Measurements from ENCODE around the gene CHML.

Gene CHML

GRCh38 chr1:241607497-241607896 lies 32.7 kb downstream of the CHML start:
- no peak overlapping the region for H3K4me3 Mint-ChIP-seq
- no peak overlapping the region for H3K27ac Mint-ChIP-seq
- no peaks in the 10 kb centered on the region for H3K9me3 Mint-ChIP-seq
- TF ChIP-seq CTCF (IDR thresholded peaks at IDR 0.05), result no peak
- H3K27me3 Mint-ChIP-seq (ENCODE audit: low read depth, poor library complexity), result no peaks in the 10 kb centered on the region
- H3K36me3 Mint-ChIP-seq (ENCODE audit: low read depth), result peaks cover 19% of the 10 kb centered on the region
- peaks cover 8% of the 10 kb centered on the region for H3K4me1 Mint-ChIP-seq
- no peak for DNase-seq

GRCh38 chr1:241606544-241606943 lies 33.6 kb downstream of the CHML start:
- Mint-ChIP-seq H3K4me3 (no peak overlapping the region), H3K9me3 (no peaks in the 10 kb centered on the region), H3K27ac (no peak overlapping the region), H3K27me3 (ENCODE audit: low read depth, poor library complexity) (no peaks in the 10 kb centered on the region), H3K36me3 (ENCODE audit: low read depth) (peaks cover 28% of the 10 kb centered on the region), H3K4me1 (peaks cover 8% of the 10 kb centered on the region)
- no peak for TF ChIP-seq CTCF (IDR thresholded peaks at IDR 0.05)
- no peak for DNase-seq

- H3K27me3 Mint-ChIP-seq (ENCODE audit: low read depth, poor library complexity), result no peaks in the 10 kb centered on the region
- peak; percentile 37 for TF ChIP-seq CTCF (IDR thresholded peaks at IDR 0.05)
- no peak overlapping the region for H3K4me3 Mint-ChIP-seq
- DNase-seq, result no peak
- H3K27ac Mint-ChIP-seq, result peak overlapping the region; percentile 80
- H3K4me1 Mint-ChIP-seq, result peaks cover 8% of the 10 kb centered on the region
- no peaks in the 10 kb centered on the region for H3K9me3 Mint-ChIP-seq
- peaks cover 40% of the 10 kb centered on the region for H3K36me3 Mint-ChIP-seq (ENCODE audit: low read depth)
These were observed 34.9 kb downstream of the CHML start for GRCh38 chr1:241605146-241605805.

- peaks cover 43% of the 10 kb centered on the region for H3K36me3 Mint-ChIP-seq (ENCODE audit: low read depth)
- peak overlapping the region; percentile 21 for H3K27ac Mint-ChIP-seq
- no peak for DNase-seq
- TF ChIP-seq CTCF (IDR thresholded peaks at IDR 0.05), result no peak
- no peak overlapping the region for H3K4me3 Mint-ChIP-seq
- no peaks in the 10 kb centered on the region for H3K27me3 Mint-ChIP-seq (ENCODE audit: low read depth, poor library complexity)
- no peaks in the 10 kb centered on the region for H3K9me3 Mint-ChIP-seq
- H3K4me1 Mint-ChIP-seq, result peaks cover 8% of the 10 kb centered on the region
These were observed 36.4 kb downstream of the CHML start for GRCh38 chr1:241603731-241604245.

GRCh38 chr1:241600496-241600901 lies 39.7 kb downstream of the CHML start:
- no peak for TF ChIP-seq CTCF (IDR thresholded peaks at IDR 0.05)
- Mint-ChIP-seq H3K9me3 (no peaks in the 10 kb centered on the region), H3K4me3 (no peak overlapping the region), H3K27me3 (ENCODE audit: low read depth, poor library complexity) (no peaks in the 10 kb centered on the region), H3K27ac (peak overlapping the region; percentile 10), H3K4me1 (peaks cover 7% of the 10 kb centered on the region), H3K36me3 (ENCODE audit: low read depth) (peaks cover 52% of the 10 kb centered on the region)
- DNase-seq, result no peak

- Mint-ChIP-seq H3K4me3 (no peak overlapping the region), H3K36me3 (ENCODE audit: low read depth) (peaks cover 54% of the 10 kb centered on the region), H3K4me1 (peaks cover 5% of the 10 kb centered on the region), H3K27ac (no peak overlapping the region), H3K27me3 (ENCODE audit: low read depth, poor library complexity) (no peaks in the 10 kb centered on the region), H3K9me3 (no peaks in the 10 kb centered on the region)
- no peak for TF ChIP-seq CTCF (IDR thresholded peaks at IDR 0.05)
- DNase-seq, result no peak
These were observed 41.9 kb downstream of the CHML start for GRCh38 chr1:241598249-241598648.

All from nephron progenitor cell (in vitro differentiated cells).